Esophagus squamous epithelium (tissue), 5 donors: ENCODE results near the gene TBC1D2B. TPM values are rescaled to one million over a fixed set of nuclear protein-coding genes. Genes with fewer than 3 reads are reported as not detected.
"Not testable (repeated sequence)": the region's sequence is repeated elsewhere in the genome, so short reads cannot be mapped to it uniquely, and the experiment has no call there.

Source experiments
- DNase-seq: peaks from one replicate; lab custom pipeline; 2025; lab: John Stamatoyannopoulos, UW
- H3K27ac ChIP-seq, 4 donors: fragments of 200-600 bp; sonication (generic); one replicate each; pipeline ENCODE4 v1.5.1; 2016 to 2019; ENCODE audit warnings: mild to moderate bottlenecking in 1 of 4
- H3K27me3 ChIP-seq, 4 donors: fragments of 200-600 bp; sonication (generic); 1 replicate in 3 of 4; 2 replicates in 1 of 4; pipeline versions ENCODE4 v1.5.1 to v1.6.0; 2017 to 2021; ENCODE audit warnings: antibody characterized with exemption in 1 of 4
- H3K36me3 ChIP-seq, 3 donors: fragments of 200-600 bp; sonication (generic); one replicate each; pipeline ENCODE4 v1.5.1; 2016 to 2019
- H3K4me1 ChIP-seq, 3 donors: fragments of 200-600 bp; sonication (generic); one replicate each; pipeline ENCODE4 v1.5.1; 2017 to 2019
- H3K4me3 ChIP-seq, 4 donors: fragments of 200-600 bp; sonication (generic); 1 replicate in 3 of 4; 2 replicates in 1 of 4; pipeline ENCODE4 v1.5.1; 2016 to 2019; ENCODE audit warnings: mild to moderate bottlenecking in 2 of 4, moderate library complexity in 1 of 4
- H3K9me3 ChIP-seq, 3 donors: fragments of 200-600 bp; sonication (generic); one replicate each; pipeline ENCODE4 v1.5.1; 2016 to 2019
- POLR2A ChIP-seq, 4 donors: fragments of 450-650 bp; IDR thresholded peaks; one replicate each; pipeline ENCODE4 v1.6.1; 2017; ENCODE audit warnings: antibody characterized with exemption in 4 of 4, mild to moderate bottlenecking in 4 of 4, moderate library complexity in 3 of 4
- WGBS, 2 donors: methylation state at CpG; one replicate each; pipeline ENCODE4 v1.1.5; 2018; 5-methylcytosine and 5-hydroxymethylcytosine counted together
- intact Hi-C: fragments of 100-400 bp; cut with DNase I; formaldehyde crosslinking; loops from one replicate; pipeline ENCODE4 v1.15.0; 2022
- total RNA-seq, 4 donors: library from RNA; depleted of rRNA; stranded (reverse); fragments of >200 nt; gene quantifications; one replicate each; pipeline ENCODE4 v1.1.0, GENCODE V29; 2016
- TF ChIP-seq, protein P1 (sequence below), 6 experiments: fragments of 450-650 bp in 4 of 6; fragments of 200-600 bp in 2 of 6; sonication (generic) in 2 of 6; IDR thresholded peaks; one replicate each; pipeline ENCODE4 v1.5.1; 2016 to 2019; ENCODE audit warnings: antibody characterized with exemption in 6 of 6, mild to moderate bottlenecking in 4 of 6, moderate library complexity in 4 of 6
- donor health status: DM: yes; HTN: yes; CAD: no.

Gene TBC1D2B
- total RNA-seq, 4 donors from 2014 or later = 13.0 to 30.7 (median 17.8) TPM

DNA sequence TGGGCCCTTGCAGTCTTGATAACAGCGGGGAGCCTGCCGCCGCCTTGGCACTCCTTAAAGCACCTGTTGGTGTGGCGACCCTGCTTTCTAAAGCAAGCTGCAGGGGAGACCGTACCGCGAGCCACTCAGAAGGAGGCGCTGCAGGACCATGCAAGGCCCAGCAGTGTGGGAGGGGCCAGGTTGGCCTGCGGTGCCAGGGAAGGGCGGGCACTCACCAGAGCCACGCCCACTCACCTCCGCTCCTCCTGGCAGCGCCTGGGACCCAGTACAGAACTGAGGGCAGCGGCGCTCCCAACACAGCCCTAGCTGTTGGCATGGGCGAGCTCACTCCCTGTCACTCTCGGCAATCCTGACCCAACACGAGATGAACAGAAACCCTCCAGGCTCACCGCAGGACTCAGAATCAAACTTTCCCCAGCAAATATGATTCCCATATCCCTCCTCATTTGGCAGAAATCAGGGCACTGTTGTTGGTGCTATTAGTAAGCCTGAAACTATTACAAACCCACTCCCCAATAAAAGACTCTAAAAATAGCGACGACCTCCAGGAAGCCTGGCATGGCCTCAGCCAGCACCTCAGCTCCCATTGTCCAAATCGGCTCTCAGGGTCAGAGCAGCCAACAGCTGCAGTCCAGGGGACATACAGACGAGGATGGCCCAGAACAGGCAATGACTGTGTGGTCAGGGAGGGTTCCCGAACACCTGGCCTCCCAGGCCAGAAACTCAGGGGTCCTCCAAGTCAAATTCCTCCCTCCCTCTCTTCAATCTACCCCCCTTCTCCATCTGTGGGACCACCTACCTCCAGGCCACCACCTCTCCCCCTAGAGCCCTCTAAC is 77.2 kb downstream of the TBC1D2B start:
- TF ChIP-seq, protein P1, sequence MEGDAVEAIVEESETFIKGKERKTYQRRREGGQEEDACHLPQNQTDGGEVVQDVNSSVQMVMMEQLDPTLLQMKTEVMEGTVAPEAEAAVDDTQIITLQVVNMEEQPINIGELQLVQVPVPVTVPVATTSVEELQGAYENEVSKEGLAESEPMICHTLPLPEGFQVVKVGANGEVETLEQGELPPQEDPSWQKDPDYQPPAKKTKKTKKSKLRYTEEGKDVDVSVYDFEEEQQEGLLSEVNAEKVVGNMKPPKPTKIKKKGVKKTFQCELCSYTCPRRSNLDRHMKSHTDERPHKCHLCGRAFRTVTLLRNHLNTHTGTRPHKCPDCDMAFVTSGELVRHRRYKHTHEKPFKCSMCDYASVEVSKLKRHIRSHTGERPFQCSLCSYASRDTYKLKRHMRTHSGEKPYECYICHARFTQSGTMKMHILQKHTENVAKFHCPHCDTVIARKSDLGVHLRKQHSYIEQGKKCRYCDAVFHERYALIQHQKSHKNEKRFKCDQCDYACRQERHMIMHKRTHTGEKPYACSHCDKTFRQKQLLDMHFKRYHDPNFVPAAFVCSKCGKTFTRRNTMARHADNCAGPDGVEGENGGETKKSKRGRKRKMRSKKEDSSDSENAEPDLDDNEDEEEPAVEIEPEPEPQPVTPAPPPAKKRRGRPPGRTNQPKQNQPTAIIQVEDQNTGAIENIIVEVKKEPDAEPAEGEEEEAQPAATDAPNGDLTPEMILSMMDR (IDR thresholded peaks at IDR 0.05) = peak in 5 of 6 experiments; percentile 38 to 87 (median 71)
- TF ChIP-seq POLR2A (IDR thresholded peaks at IDR 0.05) = no peak
- no peaks in the 10 kb centered on the region for H3K9me3 ChIP-seq
- WGBS, 2 donors = 61 to 73% methylated on average over 5 of the region's 24 CpGs
- H3K27me3 ChIP-seq = no peaks in the 10 kb centered on the region
- peaks cover 0 to 85% (median 29%) of the 10 kb centered on the region in 3 donors for H3K36me3 ChIP-seq
- H3K27ac ChIP-seq = no peak overlapping the region
- DNase-seq = peak; percentile 24
- no peak overlapping the region for H3K4me3 ChIP-seq
- intact Hi-C loops = no loop called here
- H3K4me1 ChIP-seq = peaks cover under 1 to 46% (median 26%) of the 10 kb centered on the region in 3 donors

DNA sequence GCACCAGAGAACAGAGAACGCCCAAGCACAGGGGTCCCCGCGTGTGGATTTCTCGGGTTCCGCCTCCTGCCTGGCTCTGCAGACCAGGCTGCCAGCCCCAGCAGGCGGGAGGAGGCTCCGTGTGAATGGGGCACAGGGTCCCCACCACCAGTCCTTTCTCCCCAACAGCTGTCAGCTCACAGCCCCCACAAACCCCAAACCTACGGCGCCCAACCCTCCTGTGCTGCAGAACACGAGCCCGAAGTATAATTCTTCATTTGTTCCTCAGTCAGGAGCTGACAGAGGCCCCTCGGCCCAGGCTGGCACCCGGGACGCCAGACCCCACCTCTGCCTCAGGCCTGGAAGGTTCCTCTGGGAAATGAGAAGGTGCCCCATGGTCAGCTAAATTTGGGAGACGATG is 78.0 kb downstream of the TBC1D2B start:
- Histone ChIP-seq H3K27me3 (no peaks in the 10 kb centered on the region), H3K9me3 (no peaks in the 10 kb centered on the region), H3K4me3 (no peak overlapping the region), H3K27ac (no peak overlapping the region), H3K36me3 (peaks cover 0 to 77% (median 29%) of the 10 kb centered on the region in 3 donors), H3K4me1 (peaks cover 4 to 46% (median 25%) of the 10 kb centered on the region in 3 donors)
- intact Hi-C loops = no loop called here
- no peak for DNase-seq
- 90 to 100% methylated on average over 5 to 6 of the region's 15 CpGs for WGBS, 2 donors
- TF ChIP-seq POLR2A (IDR thresholded peaks at IDR 0.05) = no peak
- TF ChIP-seq, protein P1 (IDR thresholded peaks at IDR 0.05) = no peak

DNA sequence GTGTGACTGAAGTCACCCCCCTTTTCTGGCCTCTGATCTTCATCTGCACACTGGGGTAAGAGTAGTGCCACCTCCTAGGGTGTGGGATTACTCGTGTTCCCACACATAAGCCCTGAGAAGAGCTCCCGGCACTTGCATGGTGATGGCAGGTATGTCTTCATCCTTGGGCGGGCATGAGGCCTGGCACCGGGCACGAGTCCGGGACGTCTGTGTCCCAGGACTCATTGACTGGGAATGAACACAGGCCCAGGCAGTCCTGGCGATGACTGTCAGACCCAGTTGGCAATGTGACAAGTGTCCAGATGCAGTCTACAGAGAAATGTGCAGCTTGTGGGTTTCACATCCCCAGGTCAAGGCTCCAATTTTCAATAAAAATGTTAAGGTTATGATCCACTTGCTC is 78.9 kb downstream of the TBC1D2B start:
- DNase-seq = no peak
- Histone ChIP-seq H3K4me1 (peaks cover 8 to 49% (median 28%) of the 10 kb centered on the region in 3 donors), H3K9me3 (no peaks in the 10 kb centered on the region), H3K4me3 (no peak overlapping the region), H3K36me3 (peaks cover 0 to 68% (median 29%) of the 10 kb centered on the region in 3 donors), H3K27me3 (no peaks in the 10 kb centered on the region), H3K27ac (peak overlapping the region in 1 of 4 donors; percentile 9)
- TF ChIP-seq POLR2A (IDR thresholded peaks at IDR 0.05) = no peak
- TF ChIP-seq, protein P1 (IDR thresholded peaks at IDR 0.05) = no peak
- 83% methylated on average over 2 to 6 of the region's 8 CpGs for WGBS, 2 donors
- intact Hi-C loops = no loop called here

DNA sequence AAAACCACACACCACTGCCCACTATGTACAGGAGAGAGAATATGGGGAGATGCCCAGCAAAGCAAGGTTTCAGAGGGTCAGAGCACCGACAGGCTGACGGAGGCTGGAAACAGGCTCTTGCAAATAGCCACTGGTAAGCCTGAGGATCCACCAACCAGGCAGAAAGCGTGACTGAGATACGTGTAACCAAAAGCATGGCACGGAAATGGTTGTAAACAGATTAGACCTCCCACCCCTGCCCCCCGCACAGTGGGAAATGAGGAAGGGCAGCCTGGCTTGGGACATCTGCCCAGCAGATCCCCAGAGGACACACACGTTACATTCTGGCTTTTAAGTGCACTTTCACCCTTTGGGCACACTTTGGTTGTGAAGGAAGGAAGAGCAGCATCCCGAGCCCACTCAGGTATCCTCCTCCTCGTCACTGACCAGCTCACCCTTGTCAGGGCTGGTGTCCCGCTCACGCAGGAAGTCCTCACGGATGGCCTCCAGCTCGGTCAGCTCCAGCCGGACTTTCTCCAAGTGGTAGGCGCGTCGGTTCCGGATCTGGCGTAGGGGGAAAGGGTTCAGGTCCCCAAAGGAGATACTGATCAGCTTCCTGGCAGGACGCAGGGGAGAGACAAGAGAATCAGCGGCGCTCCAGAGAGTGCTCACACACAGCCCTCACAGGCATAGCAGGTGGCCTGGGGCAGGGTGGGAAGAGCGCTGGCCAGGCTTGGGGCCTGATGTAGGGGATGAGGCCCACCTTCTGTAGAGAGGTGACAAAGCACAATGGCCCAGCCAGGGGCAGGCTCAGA is 79.6 kb downstream of the TBC1D2B start:
- H3K9me3 ChIP-seq, H3K4me3 ChIP-seq, H3K27me3 ChIP-seq, DNase-seq, intact Hi-C loops: not testable (repeated sequence)
- 91 to 96% methylated on average over 7 to 18 of the region's 23 CpGs for WGBS, 2 donors
- peak overlapping the region in 2 of 4 donors; percentile 61 to 78 for H3K27ac ChIP-seq
- H3K4me1 ChIP-seq = peaks cover 14 to 55% (median 34%) of the 10 kb centered on the region in 3 donors
- peaks cover 0 to 62% (median 27%) of the 10 kb centered on the region in 3 donors for H3K36me3 ChIP-seq

DNA sequence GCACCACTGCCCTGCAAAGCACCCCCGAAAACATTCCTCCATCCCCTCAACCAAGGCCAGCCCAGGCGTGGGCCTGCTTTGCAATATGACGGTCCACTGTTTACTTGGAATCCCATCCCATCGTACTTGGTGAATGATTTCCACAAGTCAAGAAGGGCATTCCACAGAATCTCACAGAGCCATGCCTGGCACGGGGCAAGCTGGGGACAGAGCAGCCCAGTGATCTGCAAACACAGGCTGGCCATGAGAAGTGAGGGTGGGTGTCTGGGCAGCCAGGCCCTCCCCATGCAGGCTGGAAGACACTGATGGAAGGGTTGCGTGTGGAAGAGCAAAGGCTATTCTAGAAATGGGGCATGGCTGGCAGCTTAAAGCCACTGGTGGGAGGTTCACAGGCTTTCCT is 80.3 kb downstream of the TBC1D2B start:
- intact Hi-C loops, H3K27me3 ChIP-seq, H3K4me3 ChIP-seq, H3K9me3 ChIP-seq, DNase-seq: not testable (repeated sequence)
- Histone ChIP-seq H3K4me1 (peaks cover 18 to 62% (median 39%) of the 10 kb centered on the region in 3 donors), H3K27ac (peak overlapping the region in 3 of 4 donors; percentile 25 to 78 (median 61)), H3K36me3 (peaks cover 0 to 55% (median 20%) of the 10 kb centered on the region in 3 donors)
- 87 to 100% methylated on average over 1 to 2 of the region's 6 CpGs for WGBS, 2 donors

DNA sequence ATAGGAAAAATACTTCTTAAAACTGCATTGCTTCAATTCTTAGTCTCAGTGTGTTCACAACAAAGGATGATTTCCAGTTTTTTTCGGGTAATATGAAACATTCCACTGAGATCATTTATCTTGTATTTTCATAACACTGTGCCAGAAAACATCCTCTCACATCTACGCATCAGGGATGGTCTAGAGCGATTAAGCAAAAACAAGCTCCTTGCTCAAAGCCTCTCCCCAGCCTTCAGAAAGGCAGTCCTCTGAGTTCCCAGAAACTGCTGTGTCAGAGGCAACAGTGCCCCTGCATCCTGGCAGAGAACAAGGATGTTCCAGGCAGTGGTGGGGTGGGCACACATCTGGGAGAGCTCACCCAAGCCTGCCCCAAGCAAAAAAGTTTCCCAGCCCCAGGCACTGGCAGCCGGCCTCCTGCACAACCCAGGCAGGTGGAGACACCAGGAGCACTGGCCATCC is 80.8 kb downstream of the TBC1D2B start:
- H3K27ac ChIP-seq = peak overlapping the region in 2 of 4 donors; percentile 61 to 78
- intact Hi-C loops, H3K4me3 ChIP-seq, H3K27me3 ChIP-seq, H3K9me3 ChIP-seq, DNase-seq: not testable (repeated sequence)
- peaks cover 0 to 50% (median 16%) of the 10 kb centered on the region in 3 donors for H3K36me3 ChIP-seq
- H3K4me1 ChIP-seq = peaks cover 22 to 67% (median 44%) of the 10 kb centered on the region in 3 donors
- WGBS, 2 donors = 61 to 64% methylated on average over 3 of the region's 4 CpGs

DNA sequence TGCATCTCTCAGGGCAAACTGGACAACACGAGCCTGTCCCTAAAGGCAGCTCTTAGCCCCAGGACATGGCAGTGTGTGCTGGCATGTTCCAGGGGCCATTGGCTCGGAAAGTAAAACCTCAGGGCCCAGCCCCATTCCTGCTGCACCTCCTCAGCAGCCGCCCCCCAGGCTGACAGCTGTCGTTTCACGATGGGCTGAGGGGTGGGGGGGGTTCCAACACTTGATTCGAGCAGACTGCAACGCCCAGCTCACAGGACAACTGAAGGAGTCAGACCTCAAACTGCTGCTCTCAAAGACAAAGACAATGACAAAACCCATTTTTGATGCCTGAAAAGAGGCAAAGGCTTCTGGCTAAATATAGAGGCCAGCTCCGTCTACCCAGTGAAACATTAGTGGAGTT is 81.3 kb downstream of the TBC1D2B start:
- peaks cover 0 to 45% (median 15%) of the 10 kb centered on the region in 3 donors for H3K36me3 ChIP-seq
- H3K9me3 ChIP-seq, DNase-seq, H3K4me3 ChIP-seq, H3K27me3 ChIP-seq, intact Hi-C loops: not testable (repeated sequence)
- WGBS, 2 donors = 75 to 79% methylated on average over 1 of the region's 8 CpGs
- peaks cover 25 to 72% (median 49%) of the 10 kb centered on the region in 3 donors for H3K4me1 ChIP-seq
- H3K27ac ChIP-seq = peak overlapping the region in 2 of 4 donors; percentile 34 to 61

DNA sequence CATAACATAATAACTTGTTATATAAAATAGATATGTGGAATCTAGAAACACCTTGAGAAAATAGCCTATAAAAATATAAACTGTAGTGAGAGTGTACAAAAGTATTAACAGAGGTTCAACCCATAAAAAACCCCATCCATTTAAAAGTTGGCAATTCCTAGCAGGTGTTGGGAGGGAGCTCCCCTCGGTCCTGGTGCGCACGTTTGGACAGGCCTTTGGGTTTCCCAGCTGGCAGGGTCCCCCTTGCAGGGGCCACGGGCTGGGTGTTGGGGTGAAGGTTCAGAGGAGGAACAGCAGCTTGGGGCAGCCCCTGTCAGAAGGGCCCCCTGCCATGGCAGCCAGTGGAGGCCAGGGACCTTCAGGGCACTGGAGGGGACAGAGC is 82.0 kb downstream of the TBC1D2B start:
- Histone ChIP-seq H3K4me1 (peaks cover 31 to 76% (median 56%) of the 10 kb centered on the region in 3 donors), H3K36me3 (peaks cover 0 to 38% (median 10%) of the 10 kb centered on the region in 3 donors), H3K27ac (peak overlapping the region in 3 of 4 donors; percentile 28 to 93 (median 90))
- intact Hi-C loops, H3K27me3 ChIP-seq, H3K4me3 ChIP-seq, DNase-seq, H3K9me3 ChIP-seq: not testable (repeated sequence)
- 23 to 60% methylated on average over 3 to 4 of the region's 4 CpGs for WGBS, 2 donors
